Measurements from ENCODE around the gene TUBGCP2. TPM values are rescaled to one million over a fixed set of nuclear protein-coding genes. Genes with fewer than 3 reads are reported as not detected.
A peak's percentile ranks its signal among the peaks of the same experiment; 100 is the strongest.

Gene TUBGCP2
- total and polyA plus RNA-seq, 9 of the 15 experiments (the other 6 are each of a cell fraction or from before 2014, with no cell fraction given), result 4.3 to 56.6 (median 28.4) TPM

DNA sequence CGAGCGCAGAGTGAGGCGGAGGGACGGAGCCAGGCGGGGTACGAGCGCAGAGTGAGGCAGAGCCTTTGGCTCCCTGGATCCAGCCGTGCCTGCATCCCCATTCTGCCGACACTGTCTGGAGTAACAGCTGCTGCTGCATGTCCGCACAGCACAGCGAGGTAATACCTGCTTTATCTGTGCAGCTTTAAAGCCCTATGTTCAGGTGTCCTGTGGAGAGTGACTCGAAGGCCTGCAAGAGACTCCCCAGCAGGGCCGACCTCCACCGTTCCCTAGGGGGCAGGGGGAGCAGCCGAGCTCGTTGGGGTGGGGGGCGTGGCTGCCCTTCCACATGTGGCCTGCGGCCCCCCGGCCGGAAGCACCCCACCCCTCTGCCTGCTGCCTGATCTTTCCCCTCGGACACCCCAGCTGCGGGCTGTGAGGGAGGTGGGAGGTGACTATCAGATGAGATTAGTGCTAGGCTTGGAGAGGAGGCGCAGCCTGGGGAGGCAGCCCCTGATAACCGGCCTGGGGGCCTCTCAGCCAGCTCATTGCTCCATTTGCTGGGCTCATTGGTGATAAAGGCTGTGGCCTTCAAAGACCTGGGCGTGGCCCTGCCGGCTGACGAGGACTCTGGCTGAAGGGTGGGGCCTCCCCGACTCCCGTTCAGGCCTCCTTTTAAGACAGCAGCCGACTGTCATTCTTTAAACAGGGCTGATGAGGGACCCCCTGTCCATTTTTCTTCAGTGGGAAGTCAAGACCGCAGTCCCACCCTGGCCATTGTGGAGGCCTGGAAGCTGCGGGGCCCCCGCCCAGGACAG lies 63.0 kb downstream of the TUBGCP2 start (continued):
- TF ChIP-seq, protein P1, sequence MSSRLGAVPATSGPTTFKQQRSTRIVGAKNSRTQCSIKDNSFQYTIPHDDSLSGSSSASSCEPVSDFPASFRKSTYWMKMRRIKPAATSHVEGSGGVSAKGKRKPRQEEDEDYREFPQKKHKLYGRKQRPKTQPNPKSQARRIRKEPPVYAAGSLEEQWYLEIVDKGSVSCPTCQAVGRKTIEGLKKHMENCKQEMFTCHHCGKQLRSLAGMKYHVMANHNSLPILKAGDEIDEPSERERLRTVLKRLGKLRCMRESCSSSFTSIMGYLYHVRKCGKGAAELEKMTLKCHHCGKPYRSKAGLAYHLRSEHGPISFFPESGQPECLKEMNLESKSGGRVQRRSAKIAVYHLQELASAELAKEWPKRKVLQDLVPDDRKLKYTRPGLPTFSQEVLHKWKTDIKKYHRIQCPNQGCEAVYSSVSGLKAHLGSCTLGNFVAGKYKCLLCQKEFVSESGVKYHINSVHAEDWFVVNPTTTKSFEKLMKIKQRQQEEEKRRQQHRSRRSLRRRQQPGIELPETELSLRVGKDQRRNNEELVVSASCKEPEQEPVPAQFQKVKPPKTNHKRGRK (tag; IDR thresholded peaks at IDR 0.05), result no peak
- TF ChIP-seq, protein P2, sequence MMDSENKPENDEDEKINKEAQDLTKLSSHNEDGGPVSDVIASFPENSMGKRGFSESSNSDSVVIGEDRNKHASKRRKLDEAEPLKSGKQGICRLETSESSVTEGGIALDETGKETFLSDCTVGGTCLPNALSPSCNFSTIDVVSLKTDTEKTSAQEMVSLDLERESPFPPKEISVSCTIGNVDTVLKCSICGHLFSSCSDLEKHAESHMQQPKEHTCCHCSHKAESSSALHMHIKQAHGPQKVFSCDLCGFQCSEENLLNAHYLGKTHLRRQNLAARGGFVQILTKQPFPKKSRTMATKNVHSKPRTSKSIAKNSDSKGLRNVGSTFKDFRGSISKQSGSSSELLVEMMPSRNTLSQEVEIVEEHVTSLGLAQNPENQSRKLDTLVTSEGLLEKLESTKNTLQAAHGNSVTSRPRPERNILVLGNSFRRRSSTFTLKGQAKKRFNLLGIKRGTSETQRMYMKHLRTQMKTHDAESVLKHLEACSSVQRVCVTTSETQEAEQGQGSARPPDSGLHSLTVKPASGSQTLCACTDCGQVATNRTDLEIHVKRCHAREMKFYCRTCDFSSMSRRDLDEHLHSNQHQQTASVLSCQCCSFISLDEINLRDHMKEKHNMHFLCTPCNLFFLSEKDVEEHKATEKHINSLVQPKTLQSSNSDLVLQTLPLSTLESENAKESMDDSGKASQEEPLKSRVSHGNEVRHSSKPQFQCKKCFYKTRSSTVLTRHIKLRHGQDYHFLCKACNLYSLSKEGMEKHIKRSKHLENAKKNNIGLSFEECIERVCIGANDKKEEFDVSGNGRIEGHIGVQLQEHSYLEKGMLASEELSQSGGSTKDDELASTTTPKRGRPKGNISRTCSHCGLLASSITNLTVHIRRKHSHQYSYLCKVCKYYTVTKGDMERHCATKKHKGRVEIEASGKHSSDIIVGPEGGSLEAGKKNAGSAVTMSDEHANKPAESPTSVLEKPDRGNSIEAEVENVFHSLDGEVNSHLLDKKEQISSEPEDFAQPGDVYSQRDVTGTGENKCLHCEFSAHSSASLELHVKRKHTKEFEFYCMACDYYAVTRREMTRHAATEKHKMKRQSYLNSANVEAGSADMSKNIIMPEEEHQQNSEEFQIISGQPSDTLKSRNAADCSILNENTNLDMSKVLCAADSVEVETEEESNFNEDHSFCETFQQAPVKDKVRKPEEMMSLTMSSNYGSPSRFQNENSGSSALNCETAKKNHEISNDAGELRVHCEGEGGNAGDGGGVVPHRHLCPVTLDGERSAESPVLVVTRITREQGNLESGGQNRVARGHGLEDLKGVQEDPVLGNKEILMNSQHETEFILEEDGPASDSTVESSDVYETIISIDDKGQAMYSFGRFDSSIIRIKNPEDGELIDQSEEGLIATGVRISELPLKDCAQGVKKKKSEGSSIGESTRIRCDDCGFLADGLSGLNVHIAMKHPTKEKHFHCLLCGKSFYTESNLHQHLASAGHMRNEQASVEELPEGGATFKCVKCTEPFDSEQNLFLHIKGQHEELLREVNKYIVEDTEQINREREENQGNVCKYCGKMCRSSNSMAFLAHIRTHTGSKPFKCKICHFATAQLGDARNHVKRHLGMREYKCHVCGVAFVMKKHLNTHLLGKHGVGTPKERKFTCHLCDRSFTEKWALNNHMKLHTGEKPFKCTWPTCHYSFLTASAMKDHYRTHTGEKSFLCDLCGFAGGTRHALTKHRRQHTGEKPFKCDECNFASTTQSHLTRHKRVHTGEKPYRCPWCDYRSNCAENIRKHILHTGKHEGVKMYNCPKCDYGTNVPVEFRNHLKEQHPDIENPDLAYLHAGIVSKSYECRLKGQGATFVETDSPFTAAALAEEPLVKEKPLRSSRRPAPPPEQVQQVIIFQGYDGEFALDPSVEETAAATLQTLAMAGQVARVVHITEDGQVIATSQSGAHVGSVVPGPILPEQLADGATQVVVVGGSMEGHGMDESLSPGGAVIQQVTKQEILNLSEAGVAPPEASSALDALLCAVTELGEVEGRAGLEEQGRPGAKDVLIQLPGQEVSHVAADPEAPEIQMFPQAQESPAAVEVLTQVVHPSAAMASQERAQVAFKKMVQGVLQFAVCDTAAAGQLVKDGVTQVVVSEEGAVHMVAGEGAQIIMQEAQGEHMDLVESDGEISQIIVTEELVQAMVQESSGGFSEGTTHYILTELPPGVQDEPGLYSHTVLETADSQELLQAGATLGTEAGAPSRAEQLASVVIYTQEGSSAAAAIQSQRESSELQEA (IDR thresholded peaks at IDR 0.05; ENCODE audit: low read depth), result no peak
- TF ChIP-seq, protein P3, sequence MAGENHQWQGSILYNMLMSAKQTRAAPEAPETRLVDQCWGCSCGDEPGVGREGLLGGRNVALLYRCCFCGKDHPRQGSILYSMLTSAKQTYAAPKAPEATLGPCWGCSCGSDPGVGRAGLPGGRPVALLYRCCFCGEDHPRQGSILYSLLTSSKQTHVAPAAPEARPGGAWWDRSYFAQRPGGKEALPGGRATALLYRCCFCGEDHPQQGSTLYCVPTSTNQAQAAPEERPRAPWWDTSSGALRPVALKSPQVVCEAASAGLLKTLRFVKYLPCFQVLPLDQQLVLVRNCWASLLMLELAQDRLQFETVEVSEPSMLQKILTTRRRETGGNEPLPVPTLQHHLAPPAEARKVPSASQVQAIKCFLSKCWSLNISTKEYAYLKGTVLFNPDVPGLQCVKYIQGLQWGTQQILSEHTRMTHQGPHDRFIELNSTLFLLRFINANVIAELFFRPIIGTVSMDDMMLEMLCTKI (IDR thresholded peaks at IDR 0.05; ENCODE audit: partially characterized antibody), result no peak
- no peak for TF ChIP-seq SP2 (IDR thresholded peaks at IDR 0.05; ENCODE audit: extremely low read depth, low read depth, low read length, poor library complexity, severe bottlenecking)
- no peak for TF ChIP-seq ZNF12 (CRISPR knock-in tag; IDR thresholded peaks at IDR 0.05)
- no peak for TF ChIP-seq BRF1 (IDR thresholded peaks at IDR 0.05; ENCODE audit: borderline replicate concordance, extremely low read depth, insufficient read length)
- TF ChIP-seq ADNP (tag; IDR thresholded peaks at IDR 0.05), result no peak
- no peak for TF ChIP-seq ZBTB8A (IDR thresholded peaks at IDR 0.05; ENCODE audit: partially characterized antibody)
- TF ChIP-seq, protein P4, sequence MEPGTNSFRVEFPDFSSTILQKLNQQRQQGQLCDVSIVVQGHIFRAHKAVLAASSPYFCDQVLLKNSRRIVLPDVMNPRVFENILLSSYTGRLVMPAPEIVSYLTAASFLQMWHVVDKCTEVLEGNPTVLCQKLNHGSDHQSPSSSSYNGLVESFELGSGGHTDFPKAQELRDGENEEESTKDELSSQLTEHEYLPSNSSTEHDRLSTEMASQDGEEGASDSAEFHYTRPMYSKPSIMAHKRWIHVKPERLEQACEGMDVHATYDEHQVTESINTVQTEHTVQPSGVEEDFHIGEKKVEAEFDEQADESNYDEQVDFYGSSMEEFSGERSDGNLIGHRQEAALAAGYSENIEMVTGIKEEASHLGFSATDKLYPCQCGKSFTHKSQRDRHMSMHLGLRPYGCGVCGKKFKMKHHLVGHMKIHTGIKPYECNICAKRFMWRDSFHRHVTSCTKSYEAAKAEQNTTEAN (CRISPR knock-in tag; IDR thresholded peaks at IDR 0.05), result no peak
- TF ChIP-seq HMG20A (CRISPR knock-in tag; conservative IDR thresholded peaks at IDR 0.05), result no peak
- TF ChIP-seq RBBP5 (IDR thresholded peaks at IDR 0.05; ENCODE audit: borderline replicate concordance, insufficient read depth, low read length, poor library complexity, severe bottlenecking), result peak; percentile 55
